Right kidney (tissue), 1 donor: Measurements from ENCODE around the gene PLCB4.
A peak's percentile ranks its signal among the peaks of the same experiment; 100 is the strongest.

ENCODE experiments used
- DNase-seq: peaks from one replicate; pipeline ENCODE4 v3.0.0-alpha.2; 2016

Gene PLCB4

GRCh38 chr20:9503526-9504245, 434.8 kb downstream of the PLCB4 start:
- DNase-seq = no peak

DNA sequence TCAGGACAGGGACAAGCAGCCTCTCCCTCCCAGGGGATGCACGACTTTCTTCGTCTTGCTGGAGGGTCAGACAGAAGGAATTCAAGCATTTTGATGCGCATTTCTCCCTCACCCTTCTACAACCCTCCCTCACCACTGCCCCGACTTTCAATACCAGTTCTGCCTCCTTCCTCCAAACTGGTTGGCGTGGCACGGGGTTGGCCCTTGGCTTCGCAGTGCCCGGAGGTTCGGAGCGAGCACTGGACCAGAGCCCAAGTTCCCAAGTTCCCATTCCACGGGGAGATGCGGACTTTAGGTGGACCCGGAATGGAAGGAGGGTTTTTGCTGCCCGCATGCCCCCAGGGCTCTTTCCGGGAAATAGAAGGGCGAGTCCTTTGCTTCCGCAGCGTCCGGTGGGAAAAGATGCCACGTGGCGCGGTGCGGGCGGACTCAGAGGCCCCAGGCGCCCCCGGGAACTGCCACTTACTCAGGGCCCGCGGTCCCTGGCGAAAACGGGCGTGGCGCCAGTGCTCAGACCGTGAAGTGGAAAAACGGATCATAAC, 437.5 kb downstream of the PLCB4 start:
- DNase-seq = no peak

DNA sequence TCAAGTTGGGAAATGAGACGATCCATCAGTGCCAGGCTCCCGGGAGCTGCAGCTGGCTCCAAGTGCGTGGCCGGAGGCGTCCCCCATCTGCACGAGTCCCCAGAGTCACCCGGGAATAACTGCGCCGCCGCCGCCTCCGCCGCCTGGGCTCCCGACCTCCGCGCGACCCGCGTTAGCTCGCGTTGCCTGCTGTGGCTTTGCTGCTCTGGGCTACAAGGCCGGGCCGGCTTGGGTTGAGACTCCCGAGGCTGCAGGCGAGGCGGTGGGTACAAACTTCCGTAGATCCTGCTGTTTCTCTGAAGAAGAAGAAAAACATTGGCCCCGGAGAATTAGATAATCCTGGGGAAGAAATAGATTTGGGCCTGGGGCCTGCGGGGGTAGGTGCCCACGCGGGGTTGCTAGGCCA, 438.1 kb downstream of the PLCB4 start:
- peak; percentile 56 for DNase-seq

GRCh38 chr20:9507544-9508239, 438.8 kb downstream of the PLCB4 start:
- peak; percentile 51 for DNase-seq

GRCh38 chr20:9508240-9508661, 439.4 kb downstream of the PLCB4 start:
- peak; percentile 57 for DNase-seq

- peak; percentile 39 for DNase-seq
Observed at GRCh38 chr20:9508696-9509178, 439.9 kb downstream of the PLCB4 start.

DNA sequence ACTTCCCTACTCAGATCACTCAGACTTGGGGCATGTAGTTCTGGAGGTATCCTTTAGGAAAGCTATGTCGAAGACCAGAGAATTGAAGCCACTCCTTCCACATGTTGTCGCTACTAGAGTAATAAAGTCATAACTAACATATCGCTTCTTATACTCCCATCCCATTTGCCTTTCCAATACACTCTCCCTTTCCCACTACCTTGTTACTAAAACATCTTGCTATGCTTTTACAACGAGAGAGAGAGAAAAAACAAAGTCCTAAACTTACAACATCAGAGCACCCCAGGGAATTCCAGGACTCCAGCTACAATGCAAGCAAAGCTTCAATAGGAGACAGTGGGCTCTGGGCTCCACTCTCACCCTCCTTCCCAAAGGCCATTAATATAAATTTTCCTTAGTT, 440.4 kb downstream of the PLCB4 start:
- no peak for DNase-seq

GRCh38 chr20:9510911-9511310, 442.0 kb downstream of the PLCB4 start:
- DNase-seq = no peak

GRCh38 chr20:9514072-9514460, 445.2 kb downstream of the PLCB4 start:
- DNase-seq = no peak

GRCh38 chr20:9514461-9515213, 445.8 kb downstream of the PLCB4 start, which contains the start of gene LAMP5:
Gene LAMP5 (plus strand): TSS chr20:9514590. CDS start chr20:9514853, 263 bp downstream.
- DNase-seq = peak; percentile 60

DNA sequence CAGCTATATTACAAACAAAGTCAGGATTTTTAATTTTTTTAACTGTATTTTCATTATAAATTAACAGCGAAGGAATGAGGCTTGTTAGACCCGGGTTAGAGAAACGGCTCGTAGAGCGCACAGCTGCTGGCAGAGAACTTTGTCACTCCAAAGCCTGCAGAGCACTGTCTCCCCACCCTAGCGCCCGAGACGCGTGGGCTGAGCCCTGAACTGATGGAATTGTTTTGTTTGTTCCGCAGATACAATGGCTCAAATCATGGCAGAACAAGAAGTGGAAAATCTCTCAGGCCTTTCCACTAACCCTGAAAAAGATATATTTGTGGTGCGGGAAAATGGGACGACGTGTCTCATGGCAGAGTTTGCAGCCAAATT, 446.3 kb downstream of the PLCB4 start:
- peak; percentile 42 for DNase-seq

GRCh38 chr20:9515741-9516233, 446.9 kb downstream of the PLCB4 start:
- peak; percentile 62 for DNase-seq

DNA sequence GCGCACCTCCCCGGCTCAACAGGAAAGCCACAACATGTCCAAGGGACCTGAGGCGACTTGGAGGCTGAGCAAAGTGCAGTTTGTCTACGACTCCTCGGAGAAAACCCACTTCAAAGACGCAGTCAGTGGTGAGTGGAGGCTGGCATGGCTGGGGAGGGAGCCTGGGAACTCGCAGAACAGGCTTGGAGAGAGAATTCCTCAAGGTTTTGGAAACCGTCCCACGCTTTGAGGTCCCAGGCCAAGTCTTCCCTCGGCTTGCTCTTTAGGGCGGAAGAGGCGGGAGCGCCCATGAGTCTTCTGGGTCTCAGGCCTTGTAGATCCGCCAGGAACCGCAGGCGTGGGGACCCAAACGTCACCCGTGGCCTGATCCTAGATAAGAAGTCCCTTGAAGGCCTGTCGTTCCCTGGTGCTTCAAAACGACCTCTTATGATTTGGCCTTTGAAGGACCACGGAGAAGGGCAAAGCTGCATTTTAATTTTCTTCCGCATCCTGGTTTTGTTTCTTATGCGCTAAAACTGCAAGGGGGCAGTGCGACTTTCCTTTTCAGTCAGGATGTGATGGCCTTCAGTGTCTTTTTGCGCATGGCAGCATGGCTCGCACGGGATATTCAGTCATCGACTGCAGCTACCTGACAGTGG, 447.5 kb downstream of the PLCB4 start:
- peak; percentile 58 for DNase-seq

GRCh38 chr20:9517297-9518162, 448.6 kb downstream of the PLCB4 start:
- DNase-seq = no peak

DNA sequence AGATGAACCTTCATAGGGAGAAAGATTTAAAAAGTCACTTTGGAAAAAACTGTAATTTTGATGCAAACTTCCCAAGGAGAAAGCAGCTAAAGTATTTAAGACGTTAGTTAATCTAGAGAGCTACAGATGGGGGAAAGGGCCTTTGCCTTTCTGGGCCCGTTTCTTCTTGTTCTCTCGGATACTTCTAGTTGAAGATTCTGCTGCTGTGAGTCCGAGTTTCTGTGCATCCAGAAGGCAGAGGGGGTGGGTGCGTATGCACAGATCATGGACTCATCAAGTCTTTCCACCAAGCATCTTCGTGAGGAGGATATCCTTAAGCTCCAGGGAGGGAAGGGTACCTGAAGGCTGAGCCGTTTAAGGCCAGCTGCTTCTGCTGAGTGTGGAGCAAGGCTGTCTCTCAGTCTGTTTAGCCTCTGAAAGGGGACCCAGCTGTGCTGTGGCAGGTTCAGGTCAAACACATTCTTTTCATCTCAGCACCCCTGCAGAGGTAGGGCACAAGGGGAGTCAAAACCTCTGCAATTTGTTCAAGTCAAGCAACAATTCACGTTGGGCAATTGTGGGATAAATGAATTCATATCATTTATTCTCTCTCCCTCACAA, 449.8 kb downstream of the PLCB4 start:
- no peak for DNase-seq

- no peak for DNase-seq
Observed at GRCh38 chr20:9520086-9520485, 451.2 kb downstream of the PLCB4 start.

GRCh38 chr20:9523636-9524035, 454.7 kb downstream of the PLCB4 start:
- no peak for DNase-seq
